ENCODE measurements around the gene ADGRG3.

ADGRG3 gene

GRCh38 chr16:57698812-57699405 lies 30.8 kb downstream of the ADGRG3 start:
- DNase-seq (ENCODE audit: low spot score), result no peak
- TF ChIP-seq, protein P1, sequence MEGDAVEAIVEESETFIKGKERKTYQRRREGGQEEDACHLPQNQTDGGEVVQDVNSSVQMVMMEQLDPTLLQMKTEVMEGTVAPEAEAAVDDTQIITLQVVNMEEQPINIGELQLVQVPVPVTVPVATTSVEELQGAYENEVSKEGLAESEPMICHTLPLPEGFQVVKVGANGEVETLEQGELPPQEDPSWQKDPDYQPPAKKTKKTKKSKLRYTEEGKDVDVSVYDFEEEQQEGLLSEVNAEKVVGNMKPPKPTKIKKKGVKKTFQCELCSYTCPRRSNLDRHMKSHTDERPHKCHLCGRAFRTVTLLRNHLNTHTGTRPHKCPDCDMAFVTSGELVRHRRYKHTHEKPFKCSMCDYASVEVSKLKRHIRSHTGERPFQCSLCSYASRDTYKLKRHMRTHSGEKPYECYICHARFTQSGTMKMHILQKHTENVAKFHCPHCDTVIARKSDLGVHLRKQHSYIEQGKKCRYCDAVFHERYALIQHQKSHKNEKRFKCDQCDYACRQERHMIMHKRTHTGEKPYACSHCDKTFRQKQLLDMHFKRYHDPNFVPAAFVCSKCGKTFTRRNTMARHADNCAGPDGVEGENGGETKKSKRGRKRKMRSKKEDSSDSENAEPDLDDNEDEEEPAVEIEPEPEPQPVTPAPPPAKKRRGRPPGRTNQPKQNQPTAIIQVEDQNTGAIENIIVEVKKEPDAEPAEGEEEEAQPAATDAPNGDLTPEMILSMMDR (IDR thresholded peaks at IDR 0.05; ENCODE audit: extremely low read depth, missing control alignments), result no peak

DNA sequence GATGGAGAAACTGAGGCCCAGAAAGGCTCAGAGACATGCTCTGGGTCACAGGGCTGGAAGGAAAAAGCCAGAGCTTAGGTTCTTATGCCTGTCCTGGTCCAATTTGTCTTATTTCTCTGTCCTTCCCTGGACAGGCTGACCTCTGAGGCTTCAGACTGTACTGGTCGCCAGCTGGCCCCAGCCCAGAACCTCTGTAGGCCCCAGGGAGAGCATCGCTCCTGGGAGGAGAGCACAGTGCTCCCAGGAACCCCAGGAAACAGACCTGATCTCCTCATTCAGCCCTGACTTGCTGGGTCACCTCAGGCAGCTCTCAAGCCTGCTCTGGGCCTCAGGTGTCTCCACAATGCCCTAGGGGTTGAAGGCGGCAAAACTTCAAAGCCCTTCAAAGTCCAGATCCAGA lies 31.4 kb downstream of the ADGRG3 start:
- DNase-seq (ENCODE audit: low spot score), result no peak
- TF ChIP-seq, protein P1 (IDR thresholded peaks at IDR 0.05; ENCODE audit: extremely low read depth, missing control alignments), result no peak

DNA sequence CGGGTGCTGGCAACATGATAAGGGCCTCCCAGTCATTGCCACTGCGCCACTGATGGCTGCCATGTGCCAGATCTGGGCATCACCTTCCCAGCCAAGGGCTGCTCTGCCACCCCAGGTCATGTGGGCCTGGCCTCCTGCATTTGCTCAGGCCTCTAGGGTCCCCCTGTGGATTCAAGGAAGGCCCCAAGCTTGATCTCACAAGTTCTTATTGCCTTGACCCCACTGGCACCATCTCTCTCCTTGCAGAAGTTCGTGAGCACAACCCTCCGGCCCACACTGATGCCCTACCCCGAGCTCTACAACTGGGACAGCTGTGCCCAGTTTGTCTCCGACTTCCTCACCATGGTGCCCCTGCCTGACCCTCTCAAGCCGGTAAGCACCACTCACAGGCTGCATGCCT lies 31.8 kb downstream of the ADGRG3 start:
- TF ChIP-seq, protein P1 (IDR thresholded peaks at IDR 0.05; ENCODE audit: extremely low read depth, missing control alignments), result no peak
- no peak for DNase-seq (ENCODE audit: low spot score)

DNA sequence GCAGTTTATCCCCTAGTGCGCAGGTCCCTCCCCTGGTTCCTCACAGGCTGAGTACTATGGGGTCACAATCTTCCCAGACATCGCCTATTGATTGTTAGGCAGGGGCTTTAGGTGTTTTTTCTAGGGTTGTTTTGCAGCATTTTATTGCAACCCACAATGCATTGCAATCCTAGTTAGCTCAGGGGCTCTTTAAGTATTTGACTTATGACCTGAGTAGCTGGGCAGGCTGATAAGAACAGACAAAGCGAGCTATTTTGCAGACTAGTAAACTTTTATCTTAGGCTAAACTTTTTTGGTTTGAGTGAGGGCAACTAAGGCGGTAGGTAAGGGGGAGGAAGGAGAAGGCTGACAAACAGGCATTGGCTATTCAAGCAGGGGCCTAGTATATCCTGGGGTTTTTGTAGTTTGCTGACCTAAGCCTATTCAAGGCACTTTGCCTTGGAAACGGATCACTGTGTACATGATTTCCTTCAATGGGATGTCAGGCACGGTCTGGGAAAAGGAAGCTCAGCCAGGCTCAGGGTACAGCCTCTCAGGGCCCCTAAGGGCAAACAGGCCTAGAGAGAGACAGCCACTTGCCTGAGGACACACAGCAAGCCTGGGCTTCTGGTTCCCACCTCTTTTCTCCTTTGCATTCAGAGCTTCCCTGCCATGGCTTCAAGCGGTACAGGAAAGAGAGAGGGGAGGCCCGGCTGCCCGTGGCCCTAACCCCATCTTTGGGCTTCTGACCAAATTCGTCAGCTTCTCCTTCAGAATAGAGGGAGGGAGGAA lies 32.9 kb downstream of the ADGRG3 start:
- DNase-seq (ENCODE audit: low spot score), result no peak
- TF ChIP-seq, protein P1 (IDR thresholded peaks at IDR 0.05; ENCODE audit: extremely low read depth, missing control alignments), result no peak

DNA sequence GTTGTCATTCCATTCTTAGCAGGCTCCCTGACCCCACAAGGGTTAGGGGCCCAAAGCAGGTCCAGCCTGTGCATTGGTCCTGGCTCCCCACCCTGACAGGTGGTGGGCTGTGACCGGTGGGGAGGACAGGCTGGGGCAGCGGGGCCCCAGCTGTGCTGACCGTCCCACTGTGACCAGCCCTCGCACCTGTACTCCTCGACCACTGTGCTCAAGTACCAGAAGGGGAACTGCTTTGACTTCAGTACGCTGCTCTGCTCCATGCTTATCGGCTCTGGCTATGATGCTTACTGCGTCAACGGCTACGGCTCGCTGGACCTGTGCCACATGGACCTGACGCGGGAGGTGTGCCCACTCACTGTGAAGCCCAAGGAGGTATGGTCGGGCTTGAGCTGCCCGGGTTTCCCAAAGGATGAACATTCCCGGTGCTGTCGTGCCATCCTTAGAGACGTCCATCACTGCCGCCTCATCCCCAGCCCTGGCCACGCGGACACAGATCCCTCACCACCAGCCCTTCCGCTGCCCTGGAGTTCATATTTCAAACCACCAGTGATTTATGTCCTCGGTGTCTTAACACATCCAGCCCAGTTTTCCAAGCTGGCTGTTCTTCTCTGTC lies 33.8 kb downstream of the ADGRG3 start:
- no peak for DNase-seq (ENCODE audit: low spot score)
- TF ChIP-seq, protein P1 (IDR thresholded peaks at IDR 0.05; ENCODE audit: extremely low read depth, missing control alignments), result no peak

- TF ChIP-seq, protein P1 (IDR thresholded peaks at IDR 0.05; ENCODE audit: extremely low read depth, missing control alignments), result no peak
- DNase-seq (ENCODE audit: low spot score), result no peak
Observed at GRCh38 chr16:57703416-57704010, 35.4 kb downstream of the ADGRG3 start.
